ENCODE measurements around the gene AFDN. TPM values are rescaled to one million over a fixed set of nuclear protein-coding genes. Genes with fewer than 3 reads are reported as not detected.

AFDN gene
- total and polyA plus RNA-seq, 2 of the 8 experiments (the other 6 are each of a cell fraction or from before 2014, with no cell fraction given) = 53.4 to 192 TPM

- POLR2A ChIA-PET (ENCODE audit: partially characterized antibody) = no interaction called here
- WGBS, 2 experiments (ENCODE audit: extremely low coverage in 1 of 2, insufficient coverage in 1 of 2, insufficient read length in 1 of 2, insufficient replicate concordance in 2 of 2, low coverage in 1 of 2, low lambda C conversion rate in 2 of 2, missing lambda C conversion rate in 1 of 2) = 85% methylated on average over 7 of the region's 7 CpGs; no CpG with 5 or more reads in 1 of the 2 experiments
- H3K18ac ChIP-seq (ENCODE audit: extremely low read depth, low read length) = no peak overlapping the region
These were observed 155.3 kb downstream of the AFDN start for GRCh38 chr6:167981916-167982462.

More at GRCh38 chr6:167981916-167982462, 155.3 kb downstream of the AFDN start:
- Histone ChIP-seq H4K91ac (replicated peaks; ENCODE audit: insufficient read length, low read length) (no peak overlapping the region), H3K56ac (replicated peaks; ENCODE audit: insufficient read length, low read depth, low read length) (no peak overlapping the region), H4K8ac (ENCODE audit: extremely low read depth, insufficient read depth, low read length) (no peak overlapping the region), H3K79me1 (ENCODE audit: low read depth, low read length) (no peaks in the 10 kb centered on the region), H3K27me3 (replicated peaks in 1 of 4; ENCODE audit: control insufficient read depth in 3 of 4, extremely low read depth in 1 of 4, insufficient read depth in 3 of 4, low read length in 3 of 4) (no peaks in the 10 kb centered on the region), H2AFZ (ENCODE audit: low read length) (no peak overlapping the region), H4K5ac (ENCODE audit: insufficient read length, low read depth, low read length) (no peak overlapping the region), H2BK5ac (ENCODE audit: low read depth, low read length) (no peak overlapping the region), H2BK120ac (replicated peaks; ENCODE audit: low read depth, low read length) (no peak overlapping the region), H2BK12ac (ENCODE audit: low read depth, low read length) (no peak overlapping the region), H4K20me1 (replicated peaks in 1 of 2; ENCODE audit: control insufficient read depth in 1 of 2, insufficient read depth in 2 of 2, low read length in 2 of 2) (no peaks in the 10 kb centered on the region), H3K9ac (replicated peaks in 1 of 4; ENCODE audit: extremely low read depth in 1 of 4, low read depth in 3 of 4, low read length in 3 of 4) (no peak overlapping the region), H3K4me2 (ENCODE audit: insufficient read depth in 1 of 2, low read depth in 2 of 2, low read length in 2 of 2) (no peak overlapping the region), H2BK15ac (ENCODE audit: low read length) (no peak overlapping the region), H2AK5ac (ENCODE audit: low read depth, low read length) (no peak overlapping the region), H3K4me3 (ENCODE audit: extremely low read depth in 1 of 4, insufficient read depth in 2 of 4, low read depth in 3 of 4, low read length in 4 of 4) (no peak overlapping the region), H3K79me2 (ENCODE audit: control insufficient read depth in 1 of 2, insufficient read depth in 2 of 2, low read length in 2 of 2) (no peaks in the 10 kb centered on the region), H3K23ac (ENCODE audit: insufficient read length) (no peak overlapping the region), H3K4me1 (replicated peaks in 1 of 4; ENCODE audit: control insufficient read depth in 3 of 4, insufficient read depth in 4 of 4, low read length in 3 of 4) (no peaks in the 10 kb centered on the region), H3K4ac (replicated peaks; ENCODE audit: insufficient read length, low read depth, low read length) (no peak overlapping the region), H2BK20ac (ENCODE audit: low read length) (no peak overlapping the region), H3K14ac (ENCODE audit: insufficient read length) (no peak overlapping the region), H3K23me2 (ENCODE audit: low read depth, low read length) (no peaks in the 10 kb centered on the region), H3K36me3 (ENCODE audit: control insufficient read depth in 2 of 4, insufficient read depth in 4 of 4, low read length in 3 of 4) (no peaks in the 10 kb centered on the region), H3K9me3 (ENCODE audit: insufficient read depth in 2 of 2, low read depth in 1 of 2, low read length in 1 of 2) (peaks cover 0 to 1% of the 10 kb centered on the region in 2 experiments; a peak in 1 of 4 replicates), H3K27ac (ENCODE audit: low read depth, low read length) (no peak overlapping the region)
- TF ChIP-seq KDM1A (IDR thresholded peaks at IDR 0.05; ENCODE audit: borderline replicate concordance, low read length) = no peak
- no peak for TF ChIP-seq ZNF274 (IDR thresholded peaks at IDR 0.05; ENCODE audit: borderline replicate concordance, extremely low read depth, low read length)
- no peak for TF ChIP-seq SIX5 (IDR thresholded peaks at IDR 0.05; ENCODE audit: low read depth, low read length)
- TF ChIP-seq CBX8 (IDR thresholded peaks at IDR 0.05; ENCODE audit: borderline replicate concordance, low read depth, low read length) = no peak
- no peak for TF ChIP-seq KDM4A (IDR thresholded peaks at IDR 0.05; ENCODE audit: low read depth, low read length, severe bottlenecking)
- no peak for TF ChIP-seq POLR2A (IDR thresholded peaks at IDR 0.05; ENCODE audit: control extremely low read depth in 1 of 2, low read depth in 2 of 2, low read length in 2 of 2)
- TF ChIP-seq JUND (IDR thresholded peaks at IDR 0.05; ENCODE audit: low read length) = no peak
- no peak for TF ChIP-seq YY1 (IDR thresholded peaks at IDR 0.05; ENCODE audit: low read depth, low read length)
- TF ChIP-seq JUN (IDR thresholded peaks at IDR 0.05; ENCODE audit: low read depth, low read length) = no peak
- FAIRE-seq (no peak), DNase-seq (ENCODE audit: low read depth in 1 of 2, low spot score in 2 of 2) (no peak)
- CTCF ChIA-PET (ENCODE audit: partially characterized antibody) = interaction anchor here (3.1 kb wide), 1 partner anchor 14 kb away, joined by 17 read pairs; no protein-coding TSS in a partner anchor

All from H1 (cell line).